Activated CD4-positive, alpha-beta T cell treated with anti-CD3 and anti-CD28 coated beads, Interleukin-2, amount 50 U/mL, for 1 hour (primary cell): ENCODE measurements around the gene P2RY2.

Source experiments
- DNase-seq: peaks from one replicate; pipeline ENCODE4 v3.0.0-alpha.2; 2020

Gene P2RY2

DNA sequence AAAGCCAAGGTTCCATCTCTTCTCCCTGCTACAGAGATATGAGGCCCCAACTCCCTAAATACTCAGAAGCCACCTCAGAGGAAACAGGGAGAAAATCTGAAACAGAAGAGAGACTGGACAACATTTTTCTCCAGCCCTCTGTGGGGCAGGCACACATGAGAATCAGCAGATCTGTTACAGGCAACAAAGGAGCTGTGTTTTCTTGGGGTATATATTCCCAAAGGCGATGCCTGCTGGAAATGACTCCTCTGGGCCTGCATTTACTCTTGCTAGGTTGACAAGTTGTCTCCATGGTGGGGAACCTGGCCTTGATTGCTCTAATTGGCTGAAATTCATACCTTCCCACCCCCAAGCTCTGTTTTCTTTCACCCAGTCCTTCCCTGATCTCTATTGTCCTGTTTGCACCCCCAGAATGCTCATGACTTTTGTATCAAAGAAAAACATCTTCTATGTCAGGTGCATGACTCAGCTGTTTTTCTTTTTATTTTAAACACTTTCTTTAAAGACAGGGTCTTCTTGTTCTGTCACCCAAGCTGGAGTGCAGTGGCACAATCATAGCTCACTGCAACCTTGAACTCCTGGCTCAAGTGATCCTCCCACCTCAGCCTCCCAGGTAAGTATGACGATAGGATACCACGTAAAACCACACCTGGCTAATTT, 30.6 kb downstream of the P2RY2 start:
- DNase-seq, result no peak

DNA sequence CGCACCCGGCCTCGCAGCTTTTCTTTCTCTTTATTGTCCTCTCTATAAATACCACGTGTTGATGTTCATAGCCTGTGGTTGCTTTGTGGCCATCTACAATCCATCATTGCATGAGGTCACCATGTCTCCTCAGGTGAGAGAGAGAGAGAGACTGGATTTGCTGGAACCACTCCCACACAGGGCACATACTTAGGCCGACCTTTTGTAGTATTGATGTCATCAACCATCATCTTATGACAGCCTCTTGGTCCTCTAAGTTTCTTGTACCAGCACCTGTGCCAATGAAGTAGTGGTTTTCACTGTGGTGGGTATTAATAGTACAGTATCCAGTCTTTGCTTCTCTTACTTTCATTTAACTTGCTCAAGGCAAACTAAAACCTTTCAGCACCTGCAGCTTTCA, 31.2 kb downstream of the P2RY2 start:
- DNase-seq, result no peak

DNA sequence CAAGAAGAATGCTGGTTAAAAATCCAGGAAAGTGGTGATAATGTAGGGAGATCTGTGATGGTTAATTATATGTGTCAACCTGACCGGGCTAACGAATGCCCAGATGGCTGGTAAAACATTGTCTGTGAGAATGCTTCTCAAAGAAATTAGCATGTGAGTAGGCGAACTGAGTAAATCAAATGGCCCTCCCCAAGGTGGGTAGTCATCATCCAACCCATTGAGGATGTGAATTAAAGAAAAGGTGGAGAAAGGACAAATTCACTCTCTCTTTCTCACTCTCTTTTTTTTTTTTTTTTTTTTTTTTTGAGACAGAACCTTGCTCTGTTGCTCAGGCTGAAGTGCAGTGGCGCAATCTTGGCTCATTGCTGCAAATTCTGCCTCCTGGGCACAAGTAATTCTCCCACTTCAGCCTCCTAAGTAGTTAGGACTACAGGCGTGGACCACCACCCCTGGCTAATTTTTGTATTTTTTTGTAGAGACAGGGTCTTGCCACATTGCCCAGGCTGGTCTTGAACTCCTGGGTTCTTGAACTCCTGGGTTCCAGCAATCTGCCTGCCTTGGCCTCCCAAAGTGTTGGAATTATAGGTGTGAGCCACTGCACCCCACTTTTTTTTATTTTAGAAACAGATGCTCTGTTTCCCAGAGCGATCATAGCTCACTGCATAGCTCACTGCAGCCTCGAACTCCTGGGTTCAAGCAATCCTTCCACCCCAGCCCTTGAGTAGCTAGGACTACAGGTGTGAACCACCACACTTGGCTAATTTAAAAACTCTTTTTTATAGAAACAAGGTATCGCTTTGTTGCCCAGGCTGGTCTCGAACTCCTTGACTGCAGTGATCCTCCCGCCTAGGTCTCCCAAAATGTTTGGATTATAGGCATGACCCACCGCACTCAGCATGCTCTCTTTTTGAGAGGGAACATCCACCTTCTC, 32.0 kb downstream of the P2RY2 start:
- DNase-seq, result no peak

DNA sequence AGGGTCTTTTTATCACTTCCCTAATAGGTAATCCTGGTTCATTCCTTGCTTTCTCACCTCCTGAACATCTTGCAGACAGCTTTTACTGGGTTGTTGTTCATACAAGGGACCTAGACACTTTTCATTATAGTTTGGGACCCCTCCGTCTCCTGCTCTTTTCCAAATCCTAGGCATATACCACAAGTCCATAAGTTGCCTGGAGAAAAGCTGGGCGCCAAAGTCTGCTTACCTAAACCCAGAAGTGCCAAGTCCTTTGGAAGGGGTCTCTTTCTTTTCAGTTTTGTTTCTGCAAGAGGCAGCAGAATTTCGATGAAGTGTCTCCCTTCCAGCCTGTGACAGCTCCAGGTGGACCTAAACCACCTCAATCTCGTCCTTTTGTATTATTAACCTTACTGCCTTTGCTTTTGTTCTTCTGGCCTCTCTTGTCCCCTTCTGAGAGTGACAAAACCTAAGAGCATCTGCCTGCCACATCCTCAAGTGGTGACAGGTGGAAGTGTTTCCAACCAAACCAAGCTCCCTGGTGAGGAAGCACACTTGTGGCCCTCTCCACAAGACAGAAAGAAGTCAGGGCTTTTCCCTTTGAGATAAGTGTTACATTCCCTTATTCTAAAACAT, 34.6 kb downstream of the P2RY2 start:
- no peak for DNase-seq

GRCh38 chr11:73257342-73258103, 39.4 kb downstream of the P2RY2 start:
- DNase-seq, result no peak

GRCh38 chr11:73258104-73259035, 40.3 kb downstream of the P2RY2 start:
- no peak for DNase-seq

DNA sequence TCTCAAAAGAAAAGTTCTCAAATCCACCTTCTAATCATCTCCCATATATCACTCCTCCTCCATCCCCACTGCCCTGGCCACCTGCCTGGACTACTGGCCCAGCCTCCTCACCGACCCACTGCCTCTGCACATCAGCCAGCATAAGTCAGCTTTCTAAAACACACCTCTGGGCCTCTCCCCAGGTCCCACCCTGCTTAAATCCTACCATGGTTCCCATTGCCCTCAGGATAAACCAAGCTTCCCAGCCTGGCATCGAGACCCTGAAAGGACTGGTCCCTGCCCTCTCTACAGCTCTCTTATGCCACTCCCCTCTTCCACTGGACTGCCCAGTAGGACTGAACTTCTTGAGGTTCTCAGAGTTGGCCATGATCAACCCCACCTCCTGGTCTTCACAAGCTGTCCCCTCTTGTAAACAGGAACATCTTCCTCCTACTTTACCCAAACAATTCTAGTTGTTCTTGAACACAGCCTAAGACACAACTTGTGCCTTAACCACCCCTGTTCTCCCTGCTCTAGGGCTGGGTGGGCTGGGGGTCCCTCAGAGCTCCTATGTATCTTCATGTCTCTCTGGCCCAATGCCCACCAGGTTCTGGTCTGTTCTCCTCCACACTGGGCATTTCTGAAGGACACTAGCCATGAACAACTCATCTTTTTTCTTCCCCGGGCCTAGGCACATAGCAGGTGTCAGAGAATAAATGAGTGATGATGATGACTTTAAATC, 41.5 kb downstream of the P2RY2 start:
- DNase-seq, result no peak

GRCh38 chr11:73260127-73260457, 42.0 kb downstream of the P2RY2 start:
- DNase-seq, result no peak

DNA sequence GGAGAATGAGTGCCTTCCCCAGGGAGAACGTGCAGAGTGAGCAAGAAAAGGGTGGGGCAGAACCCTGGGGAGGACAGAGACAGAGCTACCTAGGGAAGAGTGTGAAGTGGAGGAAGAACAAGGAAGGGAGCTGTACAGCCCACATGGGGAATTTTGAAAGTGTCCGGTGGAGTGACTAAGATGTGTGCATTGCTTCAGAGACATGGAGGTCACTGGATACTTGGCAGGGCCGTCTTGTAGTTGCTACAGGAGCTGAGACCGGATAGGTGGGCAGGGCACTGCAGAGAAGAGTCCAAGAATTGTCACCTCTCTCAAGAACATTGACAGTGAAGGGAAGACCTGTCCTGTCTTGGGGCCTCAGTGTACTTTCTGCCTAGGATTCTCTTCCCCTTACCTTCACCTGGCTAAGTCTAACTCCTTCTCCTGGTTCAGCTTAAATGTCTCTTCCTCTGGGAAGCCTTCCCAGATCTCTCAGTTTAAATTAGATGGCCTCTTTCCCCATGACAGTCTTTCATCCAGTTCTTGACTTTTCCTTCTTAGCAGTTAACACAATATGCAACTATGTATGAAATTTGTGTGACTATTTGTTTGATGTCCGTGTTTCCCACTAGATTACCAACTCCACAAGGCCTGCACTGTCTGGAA, 44.9 kb downstream of the P2RY2 start:
- DNase-seq, result no peak

DNA sequence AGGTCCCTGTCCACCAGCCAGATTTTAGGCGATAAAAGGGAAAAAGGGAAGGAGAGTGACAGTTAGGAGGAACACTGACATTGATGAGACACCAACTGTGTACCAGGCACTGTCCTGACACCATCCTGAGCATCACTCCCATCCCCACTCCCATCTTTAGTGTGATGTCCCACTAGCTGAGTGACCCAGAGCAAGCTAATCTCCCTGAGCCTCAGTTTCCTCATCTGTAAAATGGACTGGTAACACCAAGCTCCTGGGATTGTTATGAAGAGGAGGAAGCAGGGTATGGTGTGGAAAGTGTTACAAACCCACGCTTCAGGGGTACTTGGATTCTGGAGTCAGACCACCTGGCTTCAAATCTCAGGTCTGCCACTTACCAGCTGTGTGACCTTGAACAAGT, 45.6 kb downstream of the P2RY2 start:
- DNase-seq, result no peak

DNA sequence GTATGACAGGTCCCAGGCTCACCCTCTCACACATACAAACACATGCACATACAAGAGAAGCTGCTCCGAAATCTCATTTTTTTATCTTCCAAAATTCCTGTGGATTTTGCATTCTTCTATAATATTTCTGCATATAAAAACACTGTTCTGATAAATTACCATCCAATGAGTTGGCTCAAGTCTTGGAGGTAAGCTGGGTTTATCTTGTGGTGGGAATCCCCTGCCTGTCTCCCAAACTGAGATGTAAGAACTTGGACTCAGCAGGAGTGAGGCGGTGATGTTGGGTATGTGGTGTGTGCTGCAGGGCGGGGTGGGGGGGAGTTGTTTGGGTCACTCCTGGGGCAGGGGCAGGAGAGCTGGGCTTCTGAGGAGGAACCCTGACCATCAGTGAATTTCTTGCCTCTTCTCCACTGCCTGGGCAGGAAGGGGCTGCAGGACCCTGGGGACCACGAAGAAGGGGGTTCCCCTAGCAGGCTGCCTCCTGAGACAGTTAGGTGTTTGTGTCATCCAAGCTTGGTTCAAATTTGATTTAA, 47.3 kb downstream of the P2RY2 start:
- DNase-seq, result no peak

DNA sequence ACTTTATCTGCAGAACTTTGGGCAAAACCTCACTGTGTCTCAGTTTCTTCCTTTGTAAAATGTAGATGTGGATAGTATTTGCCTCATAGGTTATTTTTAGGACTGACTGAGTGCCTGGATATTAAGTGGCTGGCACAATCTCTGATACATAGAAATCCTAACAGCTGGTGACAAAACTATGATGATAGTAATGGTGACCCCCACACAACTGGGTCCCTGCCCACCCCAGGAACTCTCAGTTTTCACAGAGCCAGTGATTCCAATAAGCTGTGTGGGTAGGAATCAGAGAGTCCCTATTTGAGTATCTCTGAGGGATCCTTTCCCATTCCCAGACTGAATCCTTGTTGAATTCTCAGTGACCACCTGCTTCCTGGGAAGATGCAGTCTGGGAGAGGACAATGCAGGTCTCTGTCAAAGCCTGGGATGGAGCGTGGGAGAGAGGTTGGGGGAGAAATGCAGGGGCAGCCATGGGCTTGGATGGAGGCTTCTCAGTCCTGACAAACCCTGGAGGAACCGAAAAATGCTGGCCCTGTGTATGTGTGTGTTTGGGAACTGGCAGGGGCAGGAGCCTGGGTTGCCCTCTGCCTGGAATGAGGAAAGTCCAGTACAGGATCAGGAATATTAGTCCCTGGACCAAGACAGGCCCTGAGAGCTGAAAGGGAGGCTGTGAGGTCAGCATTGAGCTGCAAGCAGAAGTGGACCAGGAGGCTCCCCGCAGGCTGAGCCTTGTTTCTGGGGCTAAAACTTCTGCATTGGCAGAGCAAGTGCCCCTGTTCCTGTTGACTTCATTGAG, 48.0 kb downstream of the P2RY2 start:
- no peak for DNase-seq

GRCh38 chr11:73266646-73267020, 48.6 kb downstream of the P2RY2 start:
- no peak for DNase-seq

DNA sequence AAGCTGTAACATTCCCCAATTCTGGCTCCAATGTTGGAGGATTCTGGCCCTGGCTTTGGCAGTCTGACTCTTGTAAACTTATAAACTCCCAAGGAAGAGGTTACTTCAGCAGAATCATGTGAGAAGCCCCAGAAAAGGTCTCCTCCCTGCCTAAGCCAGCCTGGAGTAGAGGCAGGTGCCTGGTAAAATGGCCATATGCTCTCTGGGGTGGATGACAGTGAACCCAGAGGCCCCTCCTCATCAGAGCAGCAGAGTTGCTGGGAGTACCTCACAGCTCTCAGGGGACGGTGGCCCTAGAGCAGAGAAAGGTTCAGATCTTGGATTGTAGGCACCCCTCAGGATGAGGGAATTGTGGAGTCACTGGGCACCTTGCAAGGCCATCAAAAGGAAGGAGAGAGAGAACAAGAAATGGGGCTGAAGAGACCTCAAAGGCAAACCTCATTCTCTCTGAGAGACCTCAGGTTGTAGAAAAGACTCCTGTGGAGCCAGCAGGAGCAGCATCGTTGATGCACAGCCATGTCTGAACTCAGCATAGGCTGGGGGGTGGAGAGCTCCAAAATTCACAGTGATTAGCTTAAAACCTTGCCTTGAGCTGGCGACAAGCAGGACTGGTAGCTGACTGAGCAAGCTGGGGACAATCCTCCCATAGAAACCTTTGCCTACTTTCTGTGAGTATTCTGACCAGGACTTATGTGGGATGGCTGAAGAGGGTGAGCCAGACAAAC, 49.2 kb downstream of the P2RY2 start:
- DNase-seq, result no peak

DNA sequence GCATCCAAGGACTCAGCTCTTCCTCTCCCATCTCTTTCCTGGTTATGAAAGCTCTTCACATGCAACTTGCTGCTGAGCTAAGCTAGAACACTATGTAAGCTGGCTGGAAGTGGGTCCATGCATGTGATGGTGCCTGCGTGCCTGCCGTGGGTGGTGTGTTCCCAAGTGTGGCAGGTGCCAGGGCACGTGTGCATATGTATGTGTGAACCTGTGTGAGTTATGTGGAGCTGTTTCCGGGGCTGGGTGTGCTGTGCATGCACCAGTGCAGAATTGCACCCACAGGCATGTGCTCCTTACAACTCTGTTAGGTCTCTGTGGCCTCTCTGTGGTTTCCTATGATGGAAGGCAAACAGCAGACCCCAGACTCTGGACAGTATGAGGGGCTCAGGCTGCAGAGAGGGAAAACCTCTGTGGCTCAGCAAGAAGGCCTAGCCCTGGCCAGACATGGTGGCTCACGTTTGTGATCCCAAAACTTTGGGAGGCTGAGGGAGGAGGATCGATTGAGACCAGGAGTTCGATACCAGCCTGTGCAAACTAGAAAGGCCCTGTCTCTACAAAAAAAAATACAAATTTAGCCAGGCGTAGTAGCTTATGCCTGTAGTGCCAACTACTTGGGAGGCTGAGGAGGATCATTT, 49.9 kb downstream of the P2RY2 start:
- no peak for DNase-seq

DNA sequence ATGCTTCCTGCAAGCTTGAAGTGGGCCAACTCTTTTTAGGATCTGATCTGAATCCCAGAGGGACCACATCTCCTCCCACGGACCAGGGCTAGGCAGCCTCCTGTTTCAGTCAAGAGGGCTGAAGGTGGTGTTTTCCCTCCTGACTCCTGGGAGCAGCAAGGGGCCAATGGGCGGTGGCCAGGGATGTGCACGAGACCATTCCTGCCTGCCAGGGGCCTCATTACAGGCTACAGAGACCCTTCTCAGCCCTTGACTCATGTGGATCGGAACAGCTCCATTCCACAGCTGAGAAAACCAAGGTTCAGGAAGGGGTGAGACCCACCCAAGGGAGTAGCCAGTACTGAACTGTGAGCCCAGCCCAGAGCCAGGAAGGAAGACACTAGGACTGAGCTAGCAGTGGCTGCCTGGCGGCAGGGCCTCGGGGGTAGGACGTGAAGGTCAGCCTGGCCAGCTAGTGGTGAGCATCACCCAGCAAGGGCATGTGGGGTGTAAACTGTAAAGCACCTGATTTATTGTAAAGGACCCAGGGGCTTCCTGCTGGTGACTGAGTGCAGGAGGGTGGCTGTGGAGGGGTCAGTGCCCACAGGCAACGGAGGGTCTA, 50.7 kb downstream of the P2RY2 start:
- no peak for DNase-seq

GRCh38 chr11:73269459-73270015, 51.5 kb downstream of the P2RY2 start:
- DNase-seq, result no peak
